Stomach smooth muscle (tissue), 2 donors: ENCODE measurements around the gene CIART.
A peak's percentile ranks its signal among the peaks of the same experiment; 100 is the strongest.

Experiments used
- H3K27ac ChIP-seq: one replicate; pipeline ENCODE4 v1.7.0; 2013; ENCODE audit warnings: mild to moderate bottlenecking, low read length, inconsistent platforms
- H3K27me3 ChIP-seq, 2 donors: one replicate each; pipeline ENCODE4 v1.7.0; 2013; ENCODE audit warnings: low read length in 2 of 2; ENCODE audit not compliant: insufficient read depth in 2 of 2, control insufficient read depth in 1 of 2
- H3K36me3 ChIP-seq, 2 donors: one replicate each; pipeline ENCODE4 v1.7.0; 2013; ENCODE audit warnings: low read length in 2 of 2; ENCODE audit not compliant: control insufficient read depth in 2 of 2, insufficient read depth in 2 of 2
- H3K4me1 ChIP-seq: one replicate; pipeline ENCODE4 v1.7.0; 2013; ENCODE audit warnings: low read length; ENCODE audit not compliant: control insufficient read depth, insufficient read depth
- H3K4me3 ChIP-seq, 2 donors: one replicate each; pipeline ENCODE4 v1.7.0; 2013; ENCODE audit warnings: low read length in 2 of 2
- H3K9ac ChIP-seq, 2 donors: one replicate each; pipeline ENCODE4 v1.7.0; 2013; ENCODE audit warnings: low read length in 2 of 2, mild to moderate bottlenecking in 1 of 2
- H3K9me3 ChIP-seq, 2 donors: one replicate each; pipeline ENCODE4 v1.7.0; 2013; ENCODE audit warnings: low read length in 2 of 2; ENCODE audit not compliant: control insufficient read depth in 2 of 2
- donor health status: healthy.
- donor health status: Pancreatic carcinoma.

The CIART gene

DNA sequence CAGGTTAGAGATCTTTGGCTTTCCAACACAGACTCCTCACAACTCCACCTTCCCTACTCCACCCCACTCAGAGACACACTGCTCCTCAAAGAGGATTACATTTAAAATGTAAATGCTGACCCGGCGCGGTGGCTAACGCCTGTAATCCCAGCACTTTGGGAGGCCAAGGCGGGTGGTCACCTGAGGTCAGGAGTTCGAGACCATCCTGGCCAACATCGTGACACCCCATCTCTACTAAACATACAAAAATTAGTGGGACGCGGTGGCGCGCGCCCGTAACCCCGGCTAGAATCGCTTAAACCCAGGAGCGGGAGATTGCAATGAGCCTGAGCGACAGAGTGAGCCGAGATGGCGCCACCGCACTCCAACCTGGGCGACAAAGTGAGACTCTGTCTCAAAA lies 44.6 kb upstream of the CIART start:
- Histone ChIP-seq H3K27me3 (no peaks in the 10 kb centered on the region), H3K4me3 (no peak overlapping the region), H3K9ac (no peak overlapping the region)

DNA sequence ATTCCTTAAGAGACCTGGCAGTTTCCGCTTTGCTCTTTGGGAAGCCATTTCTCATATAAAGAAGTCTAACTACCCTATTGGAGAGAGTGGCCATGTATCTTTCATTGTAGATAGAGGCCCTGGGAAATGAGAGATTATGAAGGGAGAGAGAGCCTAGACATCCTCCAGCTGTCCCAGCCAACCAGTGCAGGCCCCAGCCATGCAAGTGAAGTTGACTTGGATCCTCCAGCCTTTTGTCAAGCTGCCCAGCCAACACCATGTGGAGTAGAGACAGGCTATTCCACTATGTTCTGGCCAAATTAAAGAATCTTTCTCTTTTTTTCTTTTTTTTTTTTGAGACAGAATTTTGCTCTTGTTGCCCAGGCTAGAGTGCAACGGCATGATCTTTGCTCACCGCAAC lies 39.4 kb upstream of the CIART start:
- no peaks in the 10 kb centered on the region for H3K4me1 ChIP-seq
- no peaks in the 10 kb centered on the region for H3K9me3 ChIP-seq
- H3K4me3 ChIP-seq, result no peak overlapping the region
- no peaks in the 10 kb centered on the region for H3K36me3 ChIP-seq
- H3K9ac ChIP-seq, result no peak overlapping the region
- no peak overlapping the region for H3K27ac ChIP-seq
- H3K27me3 ChIP-seq, result no peaks in the 10 kb centered on the region

More for the DNA sequence above, 44.6 kb upstream of the CIART start:
- H3K36me3 ChIP-seq, result no peaks in the 10 kb centered on the region
- no peak overlapping the region for H3K27ac ChIP-seq
- no peaks in the 10 kb centered on the region for H3K9me3 ChIP-seq
- H3K4me1 ChIP-seq, result peaks cover 13% of the 10 kb centered on the region

DNA sequence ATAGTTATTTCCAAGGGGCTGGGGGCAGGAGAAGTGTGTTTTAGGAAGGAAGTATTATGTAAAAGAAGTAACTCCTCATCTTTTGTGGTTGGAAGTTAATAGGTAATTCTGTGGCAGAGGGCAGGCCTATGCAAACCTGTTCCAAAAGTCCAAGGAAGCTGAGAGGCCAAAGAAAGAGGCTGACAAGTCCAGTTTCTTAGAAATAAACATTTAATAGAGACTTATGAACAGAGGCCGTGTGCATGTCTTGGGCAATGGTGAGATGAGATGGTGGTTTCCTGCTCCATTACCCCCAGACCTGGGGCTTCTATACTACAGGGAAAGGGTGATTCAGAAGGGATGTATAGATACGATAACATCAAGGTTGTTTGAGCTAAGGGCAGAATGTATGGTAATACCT lies 32.4 kb upstream of the CIART start:
- H3K9ac ChIP-seq, result no peak overlapping the region
- no peak overlapping the region for H3K4me3 ChIP-seq
- H3K27me3 ChIP-seq, result no peaks in the 10 kb centered on the region
- H3K27ac ChIP-seq, result no peak overlapping the region
- H3K9me3 ChIP-seq, result no peaks in the 10 kb centered on the region
- H3K4me1 ChIP-seq, result no peaks in the 10 kb centered on the region
- H3K36me3 ChIP-seq, result no peaks in the 10 kb centered on the region

DNA sequence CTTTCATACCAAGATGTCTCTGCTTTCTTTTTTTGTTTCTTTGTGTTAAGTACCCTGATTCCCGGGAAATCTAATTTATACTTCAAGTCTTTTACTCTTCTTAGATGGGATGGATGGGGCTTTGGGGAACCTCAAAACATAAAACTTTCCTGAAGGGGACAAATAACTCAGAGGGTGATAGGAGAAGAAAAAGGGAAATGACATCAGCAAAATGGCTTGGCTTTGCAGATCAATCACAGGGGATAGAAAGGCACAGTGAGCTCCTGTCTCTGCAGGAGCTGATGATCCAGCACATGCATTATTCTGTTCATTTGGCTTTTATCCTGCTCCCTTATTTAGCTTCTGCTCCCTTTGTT lies 26.2 kb upstream of the CIART start:
- H3K9me3 ChIP-seq, result no peaks in the 10 kb centered on the region
- H3K9ac ChIP-seq, result peak overlapping the region; percentile 18 to 36
- H3K4me1 ChIP-seq, result peaks cover 48% of the 10 kb centered on the region
- H3K27me3 ChIP-seq, result no peaks in the 10 kb centered on the region
- H3K27ac ChIP-seq, result peak overlapping the region; percentile 80
- H3K36me3 ChIP-seq, result no peaks in the 10 kb centered on the region
- H3K4me3 ChIP-seq, result peak overlapping the region; percentile 6 to 63

DNA sequence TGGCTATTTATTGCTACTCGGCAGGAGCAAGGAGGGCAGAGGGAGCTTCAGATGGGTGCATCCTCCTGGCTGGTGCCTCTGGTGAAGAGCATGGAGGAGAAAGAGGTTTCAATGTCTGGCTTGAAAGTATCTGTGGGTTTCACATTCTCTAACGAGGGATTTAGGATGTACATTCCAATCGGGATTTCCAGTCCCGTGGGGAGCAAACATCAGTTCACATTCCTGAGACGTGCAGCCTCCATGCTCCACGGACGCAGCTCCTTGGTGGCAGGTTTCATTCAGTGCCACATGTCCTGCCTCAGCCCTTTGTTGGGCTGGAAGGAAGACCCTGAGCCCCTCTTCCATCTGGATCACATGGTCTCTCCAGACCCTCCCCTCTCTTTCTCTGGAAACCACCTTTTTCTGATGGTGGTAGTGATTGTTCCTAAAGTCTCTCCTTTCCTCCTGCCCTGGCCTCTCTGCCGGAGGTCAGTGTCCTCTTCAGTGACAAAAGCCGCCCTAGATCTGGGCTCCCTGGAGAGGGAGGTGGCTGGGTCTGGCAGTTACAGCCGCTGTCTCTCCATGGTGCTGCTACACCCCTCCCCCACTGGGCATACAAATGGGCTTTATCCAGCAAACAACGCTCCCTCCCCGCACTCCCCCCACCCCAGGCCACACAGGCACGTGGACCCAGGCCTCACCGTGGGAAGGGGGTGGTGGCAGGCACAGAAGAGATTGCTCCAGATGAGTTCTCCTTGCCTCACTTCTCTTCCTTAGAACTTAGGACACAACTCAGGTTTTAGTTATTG lies 25.6 kb upstream of the CIART start:
- Histone ChIP-seq H3K4me3 (peak overlapping the region; percentile 6 to 71), H3K9ac (peak overlapping the region; percentile 18 to 36), H3K4me1 (peaks cover 48% of the 10 kb centered on the region), H3K36me3 (no peaks in the 10 kb centered on the region), H3K9me3 (no peaks in the 10 kb centered on the region), H3K27ac (peak overlapping the region; percentile 80), H3K27me3 (no peaks in the 10 kb centered on the region)

DNA sequence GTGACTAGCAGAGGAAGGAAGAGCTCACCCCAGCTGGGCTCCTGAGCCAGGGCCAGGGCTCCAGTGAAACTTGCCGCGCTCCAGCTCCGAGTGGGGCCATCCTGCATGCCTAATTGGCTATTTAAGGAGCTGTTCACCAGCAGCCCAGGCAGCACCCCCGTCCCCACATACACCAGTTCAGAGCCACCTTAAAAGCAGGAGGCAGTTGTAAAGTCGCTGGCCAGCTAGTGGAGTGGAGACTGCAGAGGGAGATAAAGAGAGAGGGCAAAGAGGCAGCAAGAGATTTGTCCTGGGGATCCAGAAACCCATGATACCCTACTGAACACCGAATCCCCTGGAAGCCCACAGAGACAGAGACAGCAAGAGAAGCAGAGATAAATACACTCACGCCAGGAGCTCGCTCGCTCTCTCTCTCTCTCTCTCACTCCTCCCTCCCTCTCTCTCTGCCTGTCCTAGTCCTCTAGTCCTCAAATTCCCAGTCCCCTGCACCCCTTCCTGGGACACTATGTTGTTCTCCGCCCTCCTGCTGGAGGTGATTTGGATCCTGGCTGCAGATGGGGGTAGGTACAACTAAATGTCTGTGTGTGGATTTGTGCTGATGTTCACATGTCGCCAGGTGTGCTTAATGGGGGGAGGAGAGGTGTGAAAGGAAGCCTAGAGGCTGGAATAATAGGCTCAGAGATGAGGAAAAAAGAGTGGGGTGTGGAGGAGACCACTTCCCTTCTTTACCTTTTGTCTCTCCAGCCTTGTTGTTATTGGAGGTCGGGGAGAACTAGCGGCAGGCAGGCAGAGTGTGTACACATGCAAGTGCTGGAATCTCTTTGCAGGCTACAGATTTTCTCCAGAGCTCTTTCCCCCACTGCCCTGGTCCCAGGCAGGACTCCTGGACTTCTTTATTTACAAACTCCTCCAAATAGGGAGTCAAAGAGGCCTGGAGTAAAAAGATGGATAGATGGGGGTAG lies 24.4 kb upstream of the CIART start, which contains the start of gene CA14:
TSS of gene CA14 (plus strand) at position 151 of the 962 bp plus-strand sequence. CDS start at position 506, 355 bp downstream.
- Histone ChIP-seq H3K36me3 (no peaks in the 10 kb centered on the region), H3K27me3 (no peaks in the 10 kb centered on the region), H3K27ac (peak within 1 kb of the TSS; percentile 80), H3K9ac (peak within 1 kb of the TSS; percentile 64 to 69), H3K9me3 (no peaks in the 10 kb centered on the region), H3K4me3 (peak within 1 kb of the TSS; percentile 67 to 71), H3K4me1 (peaks cover 48% of the 10 kb centered on the region)

DNA sequence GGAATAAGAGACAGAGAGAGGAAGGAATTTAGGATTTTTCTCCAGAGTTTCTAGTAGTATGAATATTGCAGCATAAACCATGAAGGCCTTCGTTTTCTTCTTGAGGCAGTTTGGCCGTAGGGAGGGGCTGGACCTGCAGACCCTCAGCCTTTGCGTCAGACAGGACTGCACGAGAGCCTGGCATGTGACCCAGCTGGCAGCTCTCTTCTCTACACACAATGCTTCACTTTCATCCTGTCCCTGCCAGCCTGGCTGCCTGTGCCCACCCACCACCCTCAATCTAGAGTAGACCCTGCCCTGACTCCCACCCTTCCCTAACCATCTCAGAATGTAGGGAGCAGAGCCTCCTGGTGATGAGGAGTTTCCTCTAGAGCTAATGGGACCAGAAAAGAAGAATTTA lies 23.1 kb upstream of the CIART start:
- H3K27me3 ChIP-seq, result no peaks in the 10 kb centered on the region
- H3K9ac ChIP-seq, result peak overlapping the region in 1 of 2 donors; percentile 55
- H3K27ac ChIP-seq, result peak overlapping the region; percentile 80
- H3K9me3 ChIP-seq, result no peaks in the 10 kb centered on the region
- peaks cover 48% of the 10 kb centered on the region for H3K4me1 ChIP-seq
- no peaks in the 10 kb centered on the region for H3K36me3 ChIP-seq
- H3K4me3 ChIP-seq, result peak overlapping the region; percentile 67 to 71

DNA sequence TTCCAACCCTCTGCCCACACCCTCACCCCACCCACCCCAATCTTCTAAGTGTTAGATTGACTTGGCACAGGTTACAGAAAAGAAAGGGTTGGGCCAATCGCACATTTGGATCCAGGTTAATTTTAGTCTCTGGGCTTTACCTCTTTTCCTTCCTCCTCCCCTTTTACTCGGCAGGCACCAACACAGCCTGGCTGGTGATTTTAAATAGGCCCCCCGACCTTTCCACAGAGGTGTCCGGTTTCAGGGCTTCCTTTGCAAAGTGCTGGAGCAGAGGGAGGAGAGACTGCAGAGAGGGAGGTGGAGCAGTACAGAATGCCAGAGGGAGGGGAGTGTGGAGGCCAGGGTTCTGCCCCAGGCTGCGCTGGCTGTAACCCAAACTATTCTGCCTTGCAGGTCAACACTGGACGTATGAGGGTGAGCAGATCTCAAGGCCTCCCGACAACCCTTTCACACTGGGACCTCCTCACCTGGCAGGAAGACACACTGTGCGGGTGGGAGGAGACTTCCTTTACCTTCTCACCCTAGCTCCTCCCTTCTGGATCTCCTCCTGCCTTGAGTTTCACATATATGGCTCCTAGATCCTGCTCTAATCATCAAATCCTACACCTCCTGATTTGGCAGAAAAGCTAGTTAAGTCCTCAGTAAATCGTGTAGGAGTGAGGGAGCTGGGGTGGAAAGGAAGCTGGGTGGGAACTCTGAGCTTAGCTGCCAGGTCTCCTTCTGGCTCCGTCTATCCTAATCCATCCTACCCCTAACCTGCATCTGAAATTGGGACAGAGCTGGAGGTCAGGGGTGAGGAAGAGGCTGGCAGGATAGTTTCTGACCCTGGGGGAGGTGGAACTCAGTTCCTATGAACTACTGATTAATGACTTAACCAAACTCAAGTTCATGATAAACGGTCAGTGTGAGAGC lies 22.3 kb upstream of the CIART start:
- peak overlapping the region; percentile 7 to 40 for H3K4me3 ChIP-seq

DNA sequence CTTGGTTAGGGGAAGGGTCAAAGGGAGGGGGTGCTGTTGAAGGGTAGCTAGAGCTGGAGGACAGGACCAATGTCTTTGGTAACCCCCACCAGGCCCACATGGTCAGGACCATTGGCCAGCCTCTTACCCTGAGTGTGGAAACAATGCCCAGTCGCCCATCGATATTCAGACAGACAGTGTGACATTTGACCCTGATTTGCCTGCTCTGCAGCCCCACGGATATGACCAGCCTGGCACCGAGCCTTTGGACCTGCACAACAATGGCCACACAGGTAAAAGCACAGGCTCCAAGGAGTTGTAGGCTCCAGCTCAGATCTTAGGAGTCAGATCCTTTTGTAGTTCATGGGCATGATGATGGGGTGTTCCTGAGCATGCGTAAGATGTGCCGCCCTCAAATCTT lies 21.0 kb upstream of the CIART start:
- H3K9ac ChIP-seq, result no peak overlapping the region
- H3K4me1 ChIP-seq, result peaks cover 38% of the 10 kb centered on the region
- no peak overlapping the region for H3K27ac ChIP-seq
- no peaks in the 10 kb centered on the region for H3K9me3 ChIP-seq
- no peak overlapping the region for H3K4me3 ChIP-seq
- H3K36me3 ChIP-seq, result peaks cover 16% of the 10 kb centered on the region in 2 donors
- no peaks in the 10 kb centered on the region for H3K27me3 ChIP-seq

More for the DNA sequence above, 22.3 kb upstream of the CIART start:
- Histone ChIP-seq H3K27ac (peak overlapping the region; percentile 31), H3K9ac (peak overlapping the region; percentile 15 to 55), H3K27me3 (no peaks in the 10 kb centered on the region), H3K36me3 (peaks cover 4 to 5% of the 10 kb centered on the region in 2 donors), H3K4me1 (peaks cover 48% of the 10 kb centered on the region), H3K9me3 (no peaks in the 10 kb centered on the region)
